Raji (cell line): Measurements from ENCODE around the gene CBARP.

Source experiments
- POLR2A ChIP-seq: IDR thresholded peaks from 2 replicates; pipeline ENCODE4 v1.6.1; 2011; ENCODE audit warnings: low read depth, low read length, control low read depth; ENCODE audit not compliant: insufficient read depth

CBARP gene

GRCh38 chr19:1261538-1261797, 23.7 kb upstream of the CBARP start:
- TF ChIP-seq POLR2A: 0 out of 2 replicates have a peak, but pooled peaks have one; percentile 6

GRCh38 chr19:1260749-1261537, 23.1 kb upstream of the CBARP start:
- TF ChIP-seq POLR2A: peak; percentile 45; the same call in 1 of the 2 replicates

GRCh38 chr19:1259876-1260748, 22.3 kb upstream of the CBARP start:
- no peak; the same call in 1 of the 2 replicates for TF ChIP-seq POLR2A

GRCh38 chr19:1259206-1259875, 21.5 kb upstream of the CBARP start:
- TF ChIP-seq POLR2A: peak; percentile 68

- TF ChIP-seq POLR2A: no peak
These were observed 21.0 kb upstream of the CBARP start for GRCh38 chr19:1258707-1259205.

- TF ChIP-seq POLR2A: no peak
These were observed 20.3 kb upstream of the CBARP start for GRCh38 chr19:1258163-1258492.

- no peak for TF ChIP-seq POLR2A
These were observed 19.8 kb upstream of the CBARP start for GRCh38 chr19:1257475-1258162.

- no peak for TF ChIP-seq POLR2A
These were observed 19.1 kb upstream of the CBARP start for GRCh38 chr19:1256646-1257474.

GRCh38 chr19:1255186-1256161, 17.7 kb upstream of the CBARP start:
- no peak for TF ChIP-seq POLR2A

- no peak for TF ChIP-seq POLR2A
These were observed 16.9 kb upstream of the CBARP start for GRCh38 chr19:1254530-1255185.

GRCh38 chr19:1254081-1254527, 16.3 kb upstream of the CBARP start:
- TF ChIP-seq POLR2A: no peak

GRCh38 chr19:1253514-1254080, 15.8 kb upstream of the CBARP start:
- no peak for TF ChIP-seq POLR2A
